Prostate gland (tissue), 2 donors: ENCODE results near the gene CRKL.

Source experiments
- POLR2A ChIP-seq: fragments of 450-650 bp; IDR thresholded peaks from one replicate; pipeline ENCODE4 v1.6.1; 2016; ENCODE audit warnings: antibody characterized with exemption, mild to moderate bottlenecking
- POLR2AphosphoS5 ChIP-seq: sonication (generic); formaldehyde crosslinking; IDR thresholded peaks from one replicate; pipeline ENCODE4 v1.6.1; 2017; ENCODE audit warnings: antibody characterized with exemption
- TF ChIP-seq, protein P1 (sequence below), 4 experiments: fragments of 200-600 bp in 2 of 4; fragments of 450-650 bp in 2 of 4; sonication (generic) in 2 of 4; IDR thresholded peaks; 1 replicate in 3 of 4; 2 replicates in 1 of 4; pipeline ENCODE4 v1.5.1; 2016 to 2019; ENCODE audit warnings: antibody characterized with exemption in 4 of 4, mild to moderate bottlenecking in 2 of 4, moderate library complexity in 2 of 4

DNA sequence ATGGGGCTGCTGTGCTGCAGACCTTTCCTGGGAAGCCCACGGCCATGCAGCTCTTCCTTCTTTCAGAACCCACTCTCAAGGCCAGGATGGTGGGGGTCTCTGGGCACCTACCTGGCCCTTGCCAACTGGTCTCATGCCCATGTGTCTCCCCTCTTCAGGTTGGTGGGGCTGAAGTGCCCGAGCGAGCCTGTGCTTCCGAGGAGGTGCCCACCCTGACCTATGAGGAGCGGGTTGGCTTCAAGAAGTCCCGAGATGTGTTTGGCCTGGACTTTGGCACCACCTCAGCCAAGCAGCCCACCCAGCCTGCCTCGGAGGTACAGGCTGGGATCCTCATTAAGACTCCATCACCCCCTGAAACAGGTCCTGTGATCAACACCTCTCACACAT lies 74.8 kb downstream of the CRKL start:
- TF ChIP-seq, protein P1, sequence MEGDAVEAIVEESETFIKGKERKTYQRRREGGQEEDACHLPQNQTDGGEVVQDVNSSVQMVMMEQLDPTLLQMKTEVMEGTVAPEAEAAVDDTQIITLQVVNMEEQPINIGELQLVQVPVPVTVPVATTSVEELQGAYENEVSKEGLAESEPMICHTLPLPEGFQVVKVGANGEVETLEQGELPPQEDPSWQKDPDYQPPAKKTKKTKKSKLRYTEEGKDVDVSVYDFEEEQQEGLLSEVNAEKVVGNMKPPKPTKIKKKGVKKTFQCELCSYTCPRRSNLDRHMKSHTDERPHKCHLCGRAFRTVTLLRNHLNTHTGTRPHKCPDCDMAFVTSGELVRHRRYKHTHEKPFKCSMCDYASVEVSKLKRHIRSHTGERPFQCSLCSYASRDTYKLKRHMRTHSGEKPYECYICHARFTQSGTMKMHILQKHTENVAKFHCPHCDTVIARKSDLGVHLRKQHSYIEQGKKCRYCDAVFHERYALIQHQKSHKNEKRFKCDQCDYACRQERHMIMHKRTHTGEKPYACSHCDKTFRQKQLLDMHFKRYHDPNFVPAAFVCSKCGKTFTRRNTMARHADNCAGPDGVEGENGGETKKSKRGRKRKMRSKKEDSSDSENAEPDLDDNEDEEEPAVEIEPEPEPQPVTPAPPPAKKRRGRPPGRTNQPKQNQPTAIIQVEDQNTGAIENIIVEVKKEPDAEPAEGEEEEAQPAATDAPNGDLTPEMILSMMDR (IDR thresholded peaks at IDR 0.05): no peak
- TF ChIP-seq POLR2A (no peak), POLR2AphosphoS5 (no peak)
